ENCODE measurements around the gene CD8A.
"Not testable (repeated sequence)": the region's sequence is repeated elsewhere in the genome, so short reads cannot be mapped to it uniquely, and the experiment has no call there.

- TF ChIP-seq, protein P1, sequence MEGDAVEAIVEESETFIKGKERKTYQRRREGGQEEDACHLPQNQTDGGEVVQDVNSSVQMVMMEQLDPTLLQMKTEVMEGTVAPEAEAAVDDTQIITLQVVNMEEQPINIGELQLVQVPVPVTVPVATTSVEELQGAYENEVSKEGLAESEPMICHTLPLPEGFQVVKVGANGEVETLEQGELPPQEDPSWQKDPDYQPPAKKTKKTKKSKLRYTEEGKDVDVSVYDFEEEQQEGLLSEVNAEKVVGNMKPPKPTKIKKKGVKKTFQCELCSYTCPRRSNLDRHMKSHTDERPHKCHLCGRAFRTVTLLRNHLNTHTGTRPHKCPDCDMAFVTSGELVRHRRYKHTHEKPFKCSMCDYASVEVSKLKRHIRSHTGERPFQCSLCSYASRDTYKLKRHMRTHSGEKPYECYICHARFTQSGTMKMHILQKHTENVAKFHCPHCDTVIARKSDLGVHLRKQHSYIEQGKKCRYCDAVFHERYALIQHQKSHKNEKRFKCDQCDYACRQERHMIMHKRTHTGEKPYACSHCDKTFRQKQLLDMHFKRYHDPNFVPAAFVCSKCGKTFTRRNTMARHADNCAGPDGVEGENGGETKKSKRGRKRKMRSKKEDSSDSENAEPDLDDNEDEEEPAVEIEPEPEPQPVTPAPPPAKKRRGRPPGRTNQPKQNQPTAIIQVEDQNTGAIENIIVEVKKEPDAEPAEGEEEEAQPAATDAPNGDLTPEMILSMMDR (conservative IDR thresholded peaks at IDR 0.05 in 1 of 2, IDR thresholded peaks at IDR 0.05 in 1 of 2; ENCODE audit: extremely low read depth in 1 of 2, insufficient read depth in 1 of 2, low read depth in 1 of 2, low read length in 2 of 2): not testable (repeated sequence)
- not testable (repeated sequence) for TF ChIP-seq EZH2 (IDR thresholded peaks at IDR 0.05; ENCODE audit: borderline replicate concordance, low read length)
Measured at GRCh38 chr2:86734896-86735295, 55.8 kb downstream of the CD8A start.
